ENCODE results near the gene ACKR2. TPM values are rescaled to one million over a fixed set of nuclear protein-coding genes. Genes with fewer than 3 reads are reported as not detected.
"Not testable (repeated sequence)": the region's sequence is repeated elsewhere in the genome, so short reads cannot be mapped to it uniquely, and the experiment has no call there.

ACKR2 gene
- polyA plus RNA-seq, 1 of the 3 experiments (the other 2 are of a cell fraction), result 0.10 TPM

DNA sequence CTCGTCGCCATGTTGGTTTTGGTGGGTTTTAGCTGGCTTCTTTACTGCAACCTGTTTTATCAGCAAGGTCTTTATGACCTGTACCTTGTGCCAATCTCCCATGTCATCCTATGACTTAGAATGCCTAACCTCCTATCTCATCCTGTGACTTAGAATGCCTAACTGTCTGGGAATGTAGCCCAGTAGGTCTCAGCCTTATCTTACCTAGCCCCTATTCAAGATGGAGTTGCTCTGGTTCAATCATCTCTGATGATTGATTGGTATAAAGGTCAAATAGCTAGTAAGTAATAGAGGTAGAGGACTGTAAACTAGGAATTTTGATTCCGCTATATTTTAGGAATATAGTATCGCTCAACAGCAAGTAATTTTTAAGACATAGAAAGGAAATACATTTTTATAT, 1.3 kb upstream of the ACKR2 start:
- Histone ChIP-seq H3K4me3 (ENCODE audit: low read depth in 2 of 2, low read length in 1 of 2) (no peak overlapping the region), H3K27ac (ENCODE audit: low read depth in 2 of 2, low read length in 1 of 2) (no peak overlapping the region), H2AFZ (ENCODE audit: low read depth) (no peak overlapping the region), H3K36me3 (replicated peaks in 1 of 2; ENCODE audit: control insufficient read depth in 1 of 2, insufficient read depth in 2 of 2, low read length in 1 of 2) (no peaks in the 10 kb centered on the region), H3K4me1 (ENCODE audit: control insufficient read depth in 1 of 2, insufficient read depth in 2 of 2, low read depth in 1 of 2, low read length in 1 of 2) (peaks cover 0 to 8% of the 10 kb centered on the region in 2 experiments; a peak in 2 of 4 replicates), H3K9me2 (no peaks in the 10 kb centered on the region), H3K9ac (no peak overlapping the region), H3F3A (replicated peaks; ENCODE audit: insufficient read depth) (peaks cover 4% of the 10 kb centered on the region), H3K79me2 (ENCODE audit: insufficient read depth) (peaks cover 11% of the 10 kb centered on the region), H3K9me3 (no peaks in the 10 kb centered on the region), H3K4me2 (no peak overlapping the region), H3K27me3 (ENCODE audit: insufficient read depth) (no peaks in the 10 kb centered on the region), H4K20me1 (ENCODE audit: insufficient read depth) (no peaks in the 10 kb centered on the region)
- 91% methylated on average over 4 of the region's 4 CpGs for WGBS (ENCODE audit: low lambda C conversion rate)
- DNase-seq, result no peak
- ChIA-PET CTCF (interaction anchor here (0.7 to 3.6 kb wide), 3 partner anchors 23 to 74 kb away, joined by 3 to 15 read pairs (median 3); no protein-coding TSS in a partner anchor), POLR2A (no interaction called here)
- TF ChIP-seq JUND (IDR thresholded peaks at IDR 0.05) (no peak), NFIC (IDR thresholded peaks at IDR 0.05; ENCODE audit: borderline replicate concordance) (no peak), YY1 (IDR thresholded peaks at IDR 0.05; ENCODE audit: low read depth) (no peak), GATA2 (CRISPR knock-in tag; IDR thresholded peaks at IDR 0.05) (no peak), ELF1 (IDR thresholded peaks at IDR 0.05) (no peak), FOXJ3 (CRISPR knock-in tag; IDR thresholded peaks at IDR 0.05) (no peak), FOSL2 (IDR thresholded peaks at IDR 0.05; ENCODE audit: borderline replicate concordance, low read depth) (no peak), RFX5 (IDR thresholded peaks at IDR 0.05; ENCODE audit: low read length) (no peak), SIN3A (IDR thresholded peaks at IDR 0.05; ENCODE audit: borderline replicate concordance, low read depth, low read length) (no peak), CHD2 (IDR thresholded peaks at IDR 0.05; ENCODE audit: low read length, partially characterized antibody) (no peak), RXRA (IDR thresholded peaks at IDR 0.05; ENCODE audit: borderline replicate concordance, low read depth) (no peak), RCOR1 (IDR thresholded peaks at IDR 0.05; ENCODE audit: low read length) (no peak), SMC3 (IDR thresholded peaks at IDR 0.05; ENCODE audit: low read depth, low read length) (no peak), FOXM1 (IDR thresholded peaks at IDR 0.05; ENCODE audit: low read depth) (no peak), MXI1 (IDR thresholded peaks at IDR 0.05; ENCODE audit: low read depth, low read length) (no peak)
- TF ChIP-seq, protein P1, sequence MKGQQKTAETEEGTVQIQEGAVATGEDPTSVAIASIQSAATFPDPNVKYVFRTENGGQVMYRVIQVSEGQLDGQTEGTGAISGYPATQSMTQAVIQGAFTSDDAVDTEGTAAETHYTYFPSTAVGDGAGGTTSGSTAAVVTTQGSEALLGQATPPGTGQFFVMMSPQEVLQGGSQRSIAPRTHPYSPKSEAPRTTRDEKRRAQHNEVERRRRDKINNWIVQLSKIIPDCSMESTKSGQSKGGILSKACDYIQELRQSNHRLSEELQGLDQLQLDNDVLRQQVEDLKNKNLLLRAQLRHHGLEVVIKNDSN (IDR thresholded peaks at IDR 0.05; ENCODE audit: borderline replicate concordance, low read depth), result no peak
- TF ChIP-seq, protein P2, sequence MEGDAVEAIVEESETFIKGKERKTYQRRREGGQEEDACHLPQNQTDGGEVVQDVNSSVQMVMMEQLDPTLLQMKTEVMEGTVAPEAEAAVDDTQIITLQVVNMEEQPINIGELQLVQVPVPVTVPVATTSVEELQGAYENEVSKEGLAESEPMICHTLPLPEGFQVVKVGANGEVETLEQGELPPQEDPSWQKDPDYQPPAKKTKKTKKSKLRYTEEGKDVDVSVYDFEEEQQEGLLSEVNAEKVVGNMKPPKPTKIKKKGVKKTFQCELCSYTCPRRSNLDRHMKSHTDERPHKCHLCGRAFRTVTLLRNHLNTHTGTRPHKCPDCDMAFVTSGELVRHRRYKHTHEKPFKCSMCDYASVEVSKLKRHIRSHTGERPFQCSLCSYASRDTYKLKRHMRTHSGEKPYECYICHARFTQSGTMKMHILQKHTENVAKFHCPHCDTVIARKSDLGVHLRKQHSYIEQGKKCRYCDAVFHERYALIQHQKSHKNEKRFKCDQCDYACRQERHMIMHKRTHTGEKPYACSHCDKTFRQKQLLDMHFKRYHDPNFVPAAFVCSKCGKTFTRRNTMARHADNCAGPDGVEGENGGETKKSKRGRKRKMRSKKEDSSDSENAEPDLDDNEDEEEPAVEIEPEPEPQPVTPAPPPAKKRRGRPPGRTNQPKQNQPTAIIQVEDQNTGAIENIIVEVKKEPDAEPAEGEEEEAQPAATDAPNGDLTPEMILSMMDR (IDR thresholded peaks at IDR 0.05), result no peak
- TF ChIP-seq, protein P3, sequence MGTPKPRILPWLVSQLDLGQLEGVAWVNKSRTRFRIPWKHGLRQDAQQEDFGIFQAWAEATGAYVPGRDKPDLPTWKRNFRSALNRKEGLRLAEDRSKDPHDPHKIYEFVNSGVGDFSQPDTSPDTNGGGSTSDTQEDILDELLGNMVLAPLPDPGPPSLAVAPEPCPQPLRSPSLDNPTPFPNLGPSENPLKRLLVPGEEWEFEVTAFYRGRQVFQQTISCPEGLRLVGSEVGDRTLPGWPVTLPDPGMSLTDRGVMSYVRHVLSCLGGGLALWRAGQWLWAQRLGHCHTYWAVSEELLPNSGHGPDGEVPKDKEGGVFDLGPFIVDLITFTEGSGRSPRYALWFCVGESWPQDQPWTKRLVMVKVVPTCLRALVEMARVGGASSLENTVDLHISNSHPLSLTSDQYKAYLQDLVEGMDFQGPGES (IDR thresholded peaks at IDR 0.05; ENCODE audit: low read depth, low read length), result no peak
- TF ChIP-seq, protein P4, sequence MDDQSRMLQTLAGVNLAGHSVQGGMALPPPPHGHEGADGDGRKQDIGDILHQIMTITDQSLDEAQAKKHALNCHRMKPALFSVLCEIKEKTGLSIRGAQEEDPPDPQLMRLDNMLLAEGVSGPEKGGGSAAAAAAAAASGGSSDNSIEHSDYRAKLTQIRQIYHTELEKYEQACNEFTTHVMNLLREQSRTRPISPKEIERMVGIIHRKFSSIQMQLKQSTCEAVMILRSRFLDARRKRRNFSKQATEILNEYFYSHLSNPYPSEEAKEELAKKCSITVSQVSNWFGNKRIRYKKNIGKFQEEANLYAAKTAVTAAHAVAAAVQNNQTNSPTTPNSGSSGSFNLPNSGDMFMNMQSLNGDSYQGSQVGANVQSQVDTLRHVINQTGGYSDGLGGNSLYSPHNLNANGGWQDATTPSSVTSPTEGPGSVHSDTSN (IDR thresholded peaks at IDR 0.05), result no peak

DNA sequence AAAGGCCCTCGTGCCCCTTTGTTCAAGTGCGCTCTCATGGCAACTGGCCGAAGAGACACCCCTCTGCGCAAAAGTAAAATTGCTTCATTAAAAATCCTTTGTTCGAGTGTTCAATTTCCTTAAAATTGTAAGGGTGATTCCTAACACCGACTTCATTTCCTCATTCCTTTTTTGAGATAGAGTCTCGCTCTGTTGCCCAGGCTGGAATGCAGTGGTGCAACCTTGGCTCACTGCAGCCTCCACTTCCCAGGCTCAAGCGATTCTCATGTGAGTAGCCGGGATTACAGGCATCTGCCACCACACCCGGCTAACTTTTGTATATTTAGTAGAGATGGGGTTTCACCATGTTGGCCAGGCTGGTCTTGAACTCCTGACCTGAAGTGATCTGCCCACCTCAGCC, 1.5 kb downstream of the ACKR2 start:
- H3K4me1 ChIP-seq (ENCODE audit: control insufficient read depth in 1 of 2, insufficient read depth in 2 of 2, low read depth in 1 of 2, low read length in 1 of 2); H3K79me2 ChIP-seq (ENCODE audit: insufficient read depth); H3K36me3 ChIP-seq (replicated peaks in 1 of 2; ENCODE audit: control insufficient read depth in 1 of 2, insufficient read depth in 2 of 2, low read length in 1 of 2); H3F3A ChIP-seq (replicated peaks; ENCODE audit: insufficient read depth); H3K9me2 ChIP-seq; H3K9ac ChIP-seq; H3K27me3 ChIP-seq (ENCODE audit: insufficient read depth); H2AFZ ChIP-seq (ENCODE audit: low read depth); H3K9me3 ChIP-seq; H3K27ac ChIP-seq (ENCODE audit: low read depth in 2 of 2, low read length in 1 of 2); POLR2A ChIA-PET; H3K4me3 ChIP-seq (ENCODE audit: low read depth in 2 of 2, low read length in 1 of 2); H3K4me2 ChIP-seq; DNase-seq; H4K20me1 ChIP-seq (ENCODE audit: insufficient read depth): not testable (repeated sequence)
- WGBS (ENCODE audit: low lambda C conversion rate), result 86% methylated on average over 10 of the region's 10 CpGs
- CTCF ChIA-PET, result interaction anchor here (1.0 kb wide), 1 partner anchor 9 kb away, joined by 3 read pairs; no protein-coding TSS in a partner anchor

DNA sequence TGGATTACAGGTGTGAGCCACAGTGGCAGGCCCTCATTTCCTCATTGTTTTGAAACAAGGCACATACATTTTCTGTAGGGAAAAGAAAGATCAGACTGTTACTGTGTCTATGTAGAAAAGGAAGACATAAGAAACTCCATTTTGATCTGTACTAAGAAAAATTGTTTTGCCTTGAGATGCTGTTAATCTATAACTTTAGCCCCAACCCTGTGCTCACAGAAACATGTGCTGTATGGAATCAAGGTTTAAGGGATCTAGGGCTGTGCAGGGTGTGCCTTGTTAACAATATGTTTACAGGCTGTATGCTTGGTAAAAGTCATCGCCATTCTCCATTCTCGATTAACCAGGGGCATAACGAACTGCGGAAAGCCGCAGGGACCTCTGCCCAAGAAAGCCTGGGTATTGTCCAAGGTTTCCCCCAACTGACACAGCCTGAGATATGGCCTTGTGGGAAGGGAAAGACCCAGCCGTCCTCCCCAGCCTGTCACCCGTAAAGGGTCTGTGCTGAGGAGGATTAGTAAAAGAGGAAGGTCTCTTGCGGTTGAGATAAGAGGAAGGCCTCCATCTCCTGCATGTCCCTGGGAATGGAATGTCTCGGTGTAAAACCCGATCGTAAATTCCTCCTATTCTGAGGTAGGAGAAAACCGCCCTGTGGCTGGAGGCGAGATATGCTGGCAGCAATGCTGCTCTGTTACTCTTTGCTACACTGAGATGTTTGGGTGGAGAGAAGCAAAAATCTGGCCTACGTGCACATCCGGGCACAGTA, 2.1 kb downstream of the ACKR2 start:
- H3K79me2 ChIP-seq (ENCODE audit: insufficient read depth); H3K9me3 ChIP-seq; H3K4me1 ChIP-seq (ENCODE audit: control insufficient read depth in 1 of 2, insufficient read depth in 2 of 2, low read depth in 1 of 2, low read length in 1 of 2); H3K27ac ChIP-seq (ENCODE audit: low read depth in 2 of 2, low read length in 1 of 2); H3K4me2 ChIP-seq; H3K9me2 ChIP-seq; H3K4me3 ChIP-seq (ENCODE audit: low read depth in 2 of 2, low read length in 1 of 2); H3K9ac ChIP-seq; H2AFZ ChIP-seq (ENCODE audit: low read depth); H3K27me3 ChIP-seq (ENCODE audit: insufficient read depth); H3F3A ChIP-seq (replicated peaks; ENCODE audit: insufficient read depth); CTCF ChIA-PET; H4K20me1 ChIP-seq (ENCODE audit: insufficient read depth); DNase-seq; H3K36me3 ChIP-seq (replicated peaks in 1 of 2; ENCODE audit: control insufficient read depth in 1 of 2, insufficient read depth in 2 of 2, low read length in 1 of 2); POLR2A ChIA-PET: not testable (repeated sequence)
- 89% methylated on average over 15 of the region's 15 CpGs for WGBS (ENCODE audit: low lambda C conversion rate)
